Neural crest cell (in vitro differentiated cells): Measurements from ENCODE around the gene TCF4. TPM values are rescaled to one million over a fixed set of nuclear protein-coding genes. Genes with fewer than 3 reads are reported as not detected.

ENCODE experiments used
- DNase-seq: peaks from one replicate; pipeline ENCODE4 v3.0.0; 2021; ENCODE audit warnings: low read depth, mixed read lengths, low spot score
- H3K27ac Mint-ChIP-seq: one replicate; pipeline ENCODE4 v1.8.0; 2021; ENCODE audit warnings: mild to moderate bottlenecking, mixed read lengths; ENCODE audit not compliant: unreplicated experiment
- H3K27me3 Mint-ChIP-seq: 2 replicates; pipeline ENCODE4 v1.8.0; 2021; ENCODE audit warnings: low read depth, mild to moderate bottlenecking, mixed read lengths
- H3K36me3 Mint-ChIP-seq: 2 replicates; pipeline ENCODE4 v1.8.0; 2021; ENCODE audit warnings: low read depth, mild to moderate bottlenecking, mixed read lengths
- H3K4me1 Mint-ChIP-seq: 2 replicates; pipeline ENCODE4 v1.8.0; 2021; ENCODE audit warnings: mixed read lengths
- H3K4me3 Mint-ChIP-seq: one replicate; pipeline ENCODE4 v1.8.0; 2021; ENCODE audit warnings: mild to moderate bottlenecking, mixed read lengths
- H3K9me3 Mint-ChIP-seq: 2 replicates; pipeline ENCODE4 v1.8.0; 2021; ENCODE audit warnings: mixed read lengths
- total RNA-seq: library from RNA; stranded (reverse); gene quantifications from 2 replicates; pipeline ENCODE4 v1.2.1, GENCODE V29; 2021
- TF ChIP-seq, protein P1 (sequence below): fragments of 200-600 bp; sonication (generic); conservative IDR thresholded peaks from 2 replicates; pipeline ENCODE4 v1.5.0; 2021; ENCODE audit warnings: antibody characterized with exemption, mild to moderate bottlenecking

The TCF4 gene
- total RNA-seq, 1 donor from 2014 or later, result 89.9 TPM

DNA sequence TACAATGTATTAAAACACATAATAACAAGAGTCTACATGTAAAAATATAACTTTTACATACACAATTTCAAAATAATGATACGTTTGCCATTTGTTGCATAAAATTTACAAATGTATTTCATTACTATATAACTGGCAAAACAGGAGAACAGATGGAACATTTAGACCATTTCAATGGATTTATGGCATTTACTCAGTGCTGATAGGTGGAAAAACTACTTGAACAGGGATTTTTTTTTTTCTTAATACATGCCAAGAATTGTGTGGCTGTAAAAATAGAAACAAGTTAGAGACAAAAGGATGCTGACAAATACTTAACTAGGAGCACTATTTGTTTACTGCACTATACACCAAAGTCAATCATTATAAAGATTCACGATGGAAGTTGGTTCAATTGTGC, 361.9 kb downstream of the TCF4 start:
- no peak for DNase-seq
- H3K9me3 Mint-ChIP-seq, result no peaks in the 10 kb centered on the region

DNA sequence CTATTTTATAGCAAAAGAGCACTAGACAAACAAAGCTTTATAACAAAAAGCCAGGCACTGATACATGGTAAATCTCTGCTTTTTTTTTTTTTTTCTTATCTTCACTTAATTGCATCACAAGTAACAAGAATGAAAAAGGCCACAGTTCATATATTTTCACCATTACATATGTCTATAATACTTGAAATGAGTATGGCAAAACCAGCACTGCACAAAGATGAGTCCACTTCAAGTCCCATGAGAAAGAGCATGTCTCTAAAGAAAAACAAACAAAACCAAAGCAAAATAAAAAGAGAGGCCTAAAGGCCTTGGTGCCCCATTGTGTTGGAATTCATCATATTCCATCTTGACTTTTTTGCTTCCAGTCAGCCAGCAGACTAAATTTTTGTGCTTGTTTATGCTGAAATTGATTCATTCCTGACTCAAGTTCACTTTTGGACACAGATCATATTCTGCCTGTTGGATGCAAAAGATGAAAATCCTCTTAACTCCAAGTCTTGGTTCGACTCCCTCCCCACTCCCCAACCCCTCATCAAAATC, 363.8 kb downstream of the TCF4 start:
- TF ChIP-seq, protein P1, sequence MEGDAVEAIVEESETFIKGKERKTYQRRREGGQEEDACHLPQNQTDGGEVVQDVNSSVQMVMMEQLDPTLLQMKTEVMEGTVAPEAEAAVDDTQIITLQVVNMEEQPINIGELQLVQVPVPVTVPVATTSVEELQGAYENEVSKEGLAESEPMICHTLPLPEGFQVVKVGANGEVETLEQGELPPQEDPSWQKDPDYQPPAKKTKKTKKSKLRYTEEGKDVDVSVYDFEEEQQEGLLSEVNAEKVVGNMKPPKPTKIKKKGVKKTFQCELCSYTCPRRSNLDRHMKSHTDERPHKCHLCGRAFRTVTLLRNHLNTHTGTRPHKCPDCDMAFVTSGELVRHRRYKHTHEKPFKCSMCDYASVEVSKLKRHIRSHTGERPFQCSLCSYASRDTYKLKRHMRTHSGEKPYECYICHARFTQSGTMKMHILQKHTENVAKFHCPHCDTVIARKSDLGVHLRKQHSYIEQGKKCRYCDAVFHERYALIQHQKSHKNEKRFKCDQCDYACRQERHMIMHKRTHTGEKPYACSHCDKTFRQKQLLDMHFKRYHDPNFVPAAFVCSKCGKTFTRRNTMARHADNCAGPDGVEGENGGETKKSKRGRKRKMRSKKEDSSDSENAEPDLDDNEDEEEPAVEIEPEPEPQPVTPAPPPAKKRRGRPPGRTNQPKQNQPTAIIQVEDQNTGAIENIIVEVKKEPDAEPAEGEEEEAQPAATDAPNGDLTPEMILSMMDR, result no peak
- no peak for DNase-seq
- H3K36me3 Mint-ChIP-seq, result peaks cover 17% of the 10 kb centered on the region
- H3K9me3 Mint-ChIP-seq, result no peaks in the 10 kb centered on the region
- no peak overlapping the region for H3K4me3 Mint-ChIP-seq
- H3K27me3 Mint-ChIP-seq, result no peaks in the 10 kb centered on the region
- H3K27ac Mint-ChIP-seq, result no peak overlapping the region
- peaks cover 49% of the 10 kb centered on the region for H3K4me1 Mint-ChIP-seq

More for the DNA sequence above, 361.9 kb downstream of the TCF4 start:
- Mint-ChIP-seq H3K4me3 (no peak overlapping the region), H3K27ac (no peak overlapping the region), H3K27me3 (no peaks in the 10 kb centered on the region), H3K4me1 (peaks cover 49% of the 10 kb centered on the region), H3K36me3 (peaks cover 21% of the 10 kb centered on the region)
- TF ChIP-seq, protein P1, result no peak

DNA sequence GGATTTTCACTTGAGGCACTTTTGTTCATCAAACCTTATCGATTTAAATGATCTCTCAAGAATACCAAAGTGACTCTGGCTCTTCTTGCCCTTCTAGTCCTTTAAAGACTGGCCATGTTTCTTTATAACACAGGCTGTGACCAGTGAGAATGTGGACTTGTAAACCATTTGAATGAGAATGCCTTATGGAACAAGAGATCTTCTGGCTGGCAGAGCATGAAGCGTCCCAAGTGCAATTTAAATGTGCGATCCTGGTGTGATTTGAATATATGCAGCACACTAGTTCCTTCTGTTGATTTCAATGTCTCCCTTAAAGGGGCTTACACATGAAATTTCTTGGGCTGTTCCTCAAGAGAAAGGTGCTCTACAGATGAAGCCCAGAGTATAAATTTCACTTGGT, 366.4 kb downstream of the TCF4 start:
- DNase-seq, result no peak
- TF ChIP-seq, protein P1, result no peak
- Mint-ChIP-seq H3K27ac (no peak overlapping the region), H3K4me3 (no peak overlapping the region), H3K27me3 (no peaks in the 10 kb centered on the region), H3K9me3 (no peaks in the 10 kb centered on the region), H3K4me1 (peaks cover 32% of the 10 kb centered on the region), H3K36me3 (peaks cover 6% of the 10 kb centered on the region)

DNA sequence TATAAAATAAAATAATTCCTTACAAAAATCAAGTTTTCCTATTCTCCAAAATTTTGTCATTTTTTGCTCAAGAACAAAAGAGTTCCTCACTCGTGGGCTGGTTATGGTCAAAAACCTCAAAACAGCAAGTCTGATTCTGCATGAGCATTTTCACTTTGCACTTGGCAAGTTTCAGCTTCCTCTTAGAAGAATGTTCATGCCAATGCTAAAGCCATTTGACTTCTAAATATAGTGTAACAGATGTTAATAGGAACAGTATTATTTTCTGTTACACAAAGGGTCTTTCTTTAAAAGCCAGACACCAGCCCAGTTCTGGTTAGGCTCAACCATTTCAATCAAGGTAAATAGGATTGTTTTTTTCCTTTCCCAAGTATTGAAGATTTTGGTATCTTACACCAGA, 367.5 kb downstream of the TCF4 start:
- Mint-ChIP-seq H3K4me1 (peaks cover 29% of the 10 kb centered on the region), H3K27ac (no peak overlapping the region), H3K36me3 (peaks cover 6% of the 10 kb centered on the region), H3K9me3 (no peaks in the 10 kb centered on the region), H3K4me3 (no peak overlapping the region), H3K27me3 (no peaks in the 10 kb centered on the region)
- DNase-seq, result no peak
- TF ChIP-seq, protein P1, result no peak

DNA sequence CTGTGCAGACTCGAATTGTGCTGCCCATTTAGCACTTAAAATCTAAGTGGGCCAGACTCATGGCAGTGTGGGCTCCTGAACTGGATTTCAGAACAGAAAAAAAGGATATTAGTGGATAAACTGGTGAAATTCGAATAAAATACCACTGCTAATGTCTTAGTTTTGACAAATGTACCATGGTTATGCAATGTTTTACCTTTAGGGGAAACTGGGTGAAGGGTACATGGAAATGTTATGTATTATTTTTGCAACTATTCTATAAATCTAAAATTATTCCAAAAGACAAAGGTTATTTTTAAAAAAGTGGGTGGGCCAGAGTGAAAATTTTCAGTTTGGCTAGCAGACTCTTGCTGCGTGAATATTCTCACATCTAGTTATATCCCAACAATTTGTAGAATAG, 368.2 kb downstream of the TCF4 start:
- Mint-ChIP-seq H3K27me3 (no peaks in the 10 kb centered on the region), H3K9me3 (no peaks in the 10 kb centered on the region), H3K4me3 (no peak overlapping the region), H3K27ac (no peak overlapping the region), H3K36me3 (peaks cover 5% of the 10 kb centered on the region), H3K4me1 (peaks cover 24% of the 10 kb centered on the region)
- no peak for DNase-seq
- TF ChIP-seq, protein P1, result no peak

DNA sequence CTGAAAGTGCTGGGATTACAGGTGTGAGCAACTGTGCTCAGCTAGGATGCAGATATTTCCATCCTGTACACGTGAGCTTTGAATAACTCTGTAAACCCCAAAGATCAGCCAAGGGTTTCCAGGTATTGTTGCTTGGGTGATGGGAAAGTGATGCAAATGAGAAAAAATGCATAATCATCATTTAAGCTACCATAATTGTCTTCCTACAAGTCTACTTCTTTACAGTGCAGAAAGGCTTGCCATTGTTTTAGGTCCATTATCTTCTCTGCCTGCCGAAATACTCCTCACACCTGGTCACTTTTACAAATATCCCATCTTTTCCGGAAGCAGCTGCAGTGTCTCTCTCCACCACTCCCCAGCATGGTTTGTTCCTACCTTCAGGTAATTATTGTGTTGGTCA, 368.9 kb downstream of the TCF4 start:
- Mint-ChIP-seq H3K27me3 (no peaks in the 10 kb centered on the region), H3K36me3 (no peaks in the 10 kb centered on the region), H3K4me1 (peaks cover 16% of the 10 kb centered on the region), H3K27ac (no peak overlapping the region), H3K4me3 (no peak overlapping the region), H3K9me3 (no peaks in the 10 kb centered on the region)
- no peak for DNase-seq
- TF ChIP-seq, protein P1, result no peak
